OCI-LY3 (cell line): ENCODE data around the gene GPD2.

ENCODE experiments used
- EZH2phosphoT487 ChIP-seq: fragments of 200-600 bp; shearing (Covaris generic); IDR thresholded peaks from 2 replicates; pipeline ENCODE4 v1.6.1; 2018; ENCODE audit warnings: antibody characterized with exemption, mixed run types, low read depth
- TF ChIP-seq, protein P1 (sequence below): fragments of 200-600, 300-600 bp; sonication (generic); IDR thresholded peaks from 2 replicates; pipeline ENCODE4 v1.5.1; 2014; ENCODE audit warnings: antibody characterized with exemption, low read length, low read depth

DNA sequence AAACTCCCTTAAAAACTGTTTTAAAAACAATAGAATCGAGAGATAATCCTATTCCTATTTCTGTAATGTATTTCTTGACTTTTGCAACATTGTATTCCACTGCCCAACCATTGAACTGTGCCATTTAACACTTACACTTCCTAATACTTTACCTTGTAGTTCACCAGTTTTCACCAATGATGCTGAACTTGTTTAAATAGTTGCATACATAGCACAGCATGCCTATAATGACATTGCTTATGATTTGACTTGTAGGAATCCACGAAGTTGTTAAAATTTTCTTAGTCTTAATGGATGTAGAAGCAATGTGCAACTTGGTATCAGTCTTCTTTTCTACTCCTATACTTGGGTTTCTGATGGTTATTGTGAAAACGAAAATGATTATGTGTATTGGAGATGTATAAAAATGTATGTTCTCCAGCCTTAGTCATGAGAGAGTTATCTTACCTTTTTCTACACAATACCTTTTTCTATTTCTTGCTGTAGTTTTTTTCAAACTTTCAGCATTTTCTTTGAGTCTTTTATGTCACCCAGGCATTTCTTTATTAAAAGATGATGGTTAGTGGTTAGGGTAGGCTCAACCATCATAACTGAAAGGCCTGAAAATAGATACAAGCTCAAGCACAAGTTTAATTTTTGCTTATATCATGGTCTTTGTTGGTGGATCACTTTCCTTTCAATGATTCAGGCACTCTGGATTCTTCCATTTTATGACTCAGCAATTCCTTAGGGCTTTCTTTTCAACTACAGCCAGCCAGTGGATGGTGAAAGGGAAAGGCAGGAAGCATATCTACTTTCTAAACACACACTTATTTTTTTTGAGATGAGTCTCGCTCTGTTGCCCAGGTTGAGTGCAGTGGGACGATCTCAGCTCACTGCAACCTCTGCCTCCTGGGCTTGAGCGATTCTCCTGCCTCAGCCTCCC, 9.4 kb downstream of the GPD2 start:
- TF ChIP-seq, protein P1, sequence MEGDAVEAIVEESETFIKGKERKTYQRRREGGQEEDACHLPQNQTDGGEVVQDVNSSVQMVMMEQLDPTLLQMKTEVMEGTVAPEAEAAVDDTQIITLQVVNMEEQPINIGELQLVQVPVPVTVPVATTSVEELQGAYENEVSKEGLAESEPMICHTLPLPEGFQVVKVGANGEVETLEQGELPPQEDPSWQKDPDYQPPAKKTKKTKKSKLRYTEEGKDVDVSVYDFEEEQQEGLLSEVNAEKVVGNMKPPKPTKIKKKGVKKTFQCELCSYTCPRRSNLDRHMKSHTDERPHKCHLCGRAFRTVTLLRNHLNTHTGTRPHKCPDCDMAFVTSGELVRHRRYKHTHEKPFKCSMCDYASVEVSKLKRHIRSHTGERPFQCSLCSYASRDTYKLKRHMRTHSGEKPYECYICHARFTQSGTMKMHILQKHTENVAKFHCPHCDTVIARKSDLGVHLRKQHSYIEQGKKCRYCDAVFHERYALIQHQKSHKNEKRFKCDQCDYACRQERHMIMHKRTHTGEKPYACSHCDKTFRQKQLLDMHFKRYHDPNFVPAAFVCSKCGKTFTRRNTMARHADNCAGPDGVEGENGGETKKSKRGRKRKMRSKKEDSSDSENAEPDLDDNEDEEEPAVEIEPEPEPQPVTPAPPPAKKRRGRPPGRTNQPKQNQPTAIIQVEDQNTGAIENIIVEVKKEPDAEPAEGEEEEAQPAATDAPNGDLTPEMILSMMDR, result no peak
- no peak for TF ChIP-seq EZH2phosphoT487
